Measurements from ENCODE around the gene RNLS. TPM values are rescaled to one million over a fixed set of nuclear protein-coding genes. Genes with fewer than 3 reads are reported as not detected.
A peak's percentile ranks its signal among the peaks of the same experiment; 100 is the strongest.

Gene RNLS
- total RNA-seq, 1 experiment from 2014 or later, result 0.45 TPM

DNA sequence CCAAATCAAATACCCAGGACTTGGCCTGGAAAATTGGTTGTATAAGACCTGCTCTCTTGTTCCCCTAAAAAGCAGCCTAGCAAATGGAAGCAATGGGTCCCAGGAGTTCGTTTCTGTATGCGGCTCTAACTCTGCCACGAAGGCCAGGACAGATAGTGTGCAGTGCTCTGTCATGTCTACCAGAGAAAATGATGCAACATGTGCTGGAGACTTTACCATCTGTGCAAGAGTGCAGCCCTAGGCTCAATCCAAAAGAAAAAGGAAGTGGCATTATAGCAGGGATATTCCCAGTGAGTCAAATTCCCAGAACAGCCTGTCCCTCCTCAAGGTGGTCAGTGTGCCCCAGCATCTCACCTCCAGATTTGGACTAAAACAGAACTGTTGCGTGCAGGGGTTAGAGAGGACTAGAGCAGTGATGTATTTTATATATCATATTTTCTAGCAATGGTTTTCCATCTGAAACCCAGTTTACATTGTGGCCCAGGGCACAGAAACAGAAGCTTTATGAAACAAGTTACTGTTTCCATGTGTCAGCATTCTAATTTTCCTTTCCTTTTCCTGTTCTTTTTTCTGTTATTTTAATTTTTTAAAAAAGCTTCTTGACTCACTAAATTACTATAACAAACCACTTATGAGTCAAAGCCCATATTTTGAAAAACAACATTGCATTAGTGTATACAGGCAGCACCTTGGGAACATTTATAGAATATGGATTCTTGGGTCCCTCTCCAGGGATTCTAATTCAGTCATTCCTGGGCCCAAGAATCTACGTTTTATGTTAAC lies 311.2 kb downstream of the RNLS start:
- DNase-seq (ENCODE audit: extremely low read depth, low read depth), result no peak

DNA sequence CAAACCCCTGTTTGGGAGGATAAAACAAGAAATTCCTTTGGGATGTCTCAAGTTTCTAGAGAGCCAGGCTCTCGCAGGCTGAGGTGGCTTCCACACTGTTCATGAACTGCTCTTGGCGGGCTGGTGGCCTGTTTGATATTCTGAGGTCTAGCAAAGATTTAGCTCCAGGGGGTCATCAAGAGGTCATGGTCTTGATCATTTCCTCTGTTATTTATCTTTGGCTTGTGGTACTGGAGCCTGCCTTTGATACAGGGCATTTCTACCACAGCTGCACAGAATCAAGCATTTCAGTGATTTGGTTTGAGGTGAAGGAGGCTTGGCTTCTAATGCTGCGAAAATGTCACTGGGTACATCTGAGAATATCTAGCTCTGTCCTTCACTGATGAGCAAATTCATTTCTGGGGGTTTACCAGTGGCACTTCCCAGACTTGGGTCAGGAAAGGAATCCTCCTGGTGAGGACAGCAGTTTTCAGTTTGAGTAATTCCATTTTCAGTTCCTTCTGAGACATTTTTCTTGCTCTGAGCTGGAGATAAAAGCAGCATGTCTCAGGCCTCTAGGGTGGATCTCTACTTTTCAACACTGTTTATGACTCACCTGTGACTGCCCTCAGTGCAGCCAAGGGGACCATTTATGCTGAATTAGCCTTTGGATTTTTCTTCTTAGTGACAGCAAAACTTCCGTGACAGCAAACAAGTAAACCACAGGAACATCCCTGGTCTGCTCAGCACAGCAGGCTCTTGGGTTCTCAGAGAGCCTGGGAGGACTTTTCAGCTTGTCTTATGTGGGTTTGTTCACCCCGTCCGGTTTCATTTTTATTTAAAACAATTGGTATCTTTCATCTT lies 312.0 kb downstream of the RNLS start:
- no peak for DNase-seq (ENCODE audit: extremely low read depth, low read depth)

DNA sequence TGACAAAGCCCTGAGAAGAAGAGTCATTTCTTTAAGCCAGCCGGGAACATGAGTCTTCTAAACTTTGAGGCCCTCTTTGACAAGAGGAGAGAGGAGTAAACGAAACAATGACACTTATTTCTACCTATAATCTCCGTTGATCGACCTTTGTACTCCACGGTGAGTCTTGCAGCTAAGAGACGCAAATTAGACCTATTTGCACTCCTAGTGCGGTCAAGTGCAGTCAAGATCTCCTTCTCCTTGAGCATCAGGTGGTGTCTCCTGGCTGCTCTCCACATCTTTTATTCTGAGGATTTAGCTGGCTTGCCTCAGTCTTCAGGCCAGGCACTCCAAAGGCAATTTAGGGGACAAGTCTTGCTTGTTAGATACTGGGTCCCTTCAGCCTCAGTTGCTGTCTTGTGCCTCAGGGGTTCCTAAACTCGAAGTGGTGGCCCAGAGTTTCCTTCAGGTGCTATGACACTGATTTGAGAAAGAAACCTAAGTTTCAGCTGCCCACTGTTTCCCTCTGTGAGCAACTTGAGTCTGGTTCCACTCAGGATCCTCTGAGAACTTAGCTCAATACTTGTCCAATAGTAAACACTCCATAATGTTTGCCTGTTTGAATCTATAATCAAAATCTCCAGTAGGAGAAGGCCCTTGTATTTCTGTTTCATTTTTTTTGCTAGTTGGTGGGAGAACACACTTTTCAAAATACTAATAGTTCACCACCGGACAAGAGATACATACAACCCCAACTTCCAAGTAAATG lies 312.9 kb downstream of the RNLS start:
- DNase-seq (ENCODE audit: extremely low read depth, low read depth), result no peak

DNA sequence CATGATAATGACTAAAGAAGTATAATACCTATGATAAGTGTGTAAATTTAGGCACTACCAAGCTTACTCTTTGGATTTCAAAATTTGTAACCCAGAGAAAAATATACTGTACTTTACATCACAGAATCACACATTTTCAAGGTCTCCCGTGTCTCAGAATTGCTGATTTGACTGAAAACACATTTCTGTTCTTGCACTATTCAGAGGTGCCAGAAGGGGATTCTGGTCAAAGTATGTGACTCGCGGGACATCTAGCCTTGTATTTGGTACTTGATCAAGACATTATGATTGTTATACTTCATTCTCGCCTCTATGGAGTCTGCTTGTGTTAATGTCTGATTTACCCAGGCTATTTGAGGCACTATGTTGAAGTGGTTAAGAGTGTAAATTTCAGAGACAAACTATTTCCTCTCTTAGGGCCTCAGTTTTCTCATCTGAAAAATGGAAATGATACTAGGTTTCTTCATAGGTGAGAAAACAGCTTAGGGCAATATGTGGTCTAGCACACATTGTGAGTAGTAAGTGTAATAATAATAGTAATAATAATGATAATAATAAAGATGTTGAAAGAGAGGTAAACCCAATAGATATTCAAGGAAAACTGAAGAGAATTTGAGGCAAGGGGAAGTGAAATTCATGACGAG lies 320.4 kb downstream of the RNLS start:
- DNase-seq (ENCODE audit: extremely low read depth, low read depth), result no peak

DNA sequence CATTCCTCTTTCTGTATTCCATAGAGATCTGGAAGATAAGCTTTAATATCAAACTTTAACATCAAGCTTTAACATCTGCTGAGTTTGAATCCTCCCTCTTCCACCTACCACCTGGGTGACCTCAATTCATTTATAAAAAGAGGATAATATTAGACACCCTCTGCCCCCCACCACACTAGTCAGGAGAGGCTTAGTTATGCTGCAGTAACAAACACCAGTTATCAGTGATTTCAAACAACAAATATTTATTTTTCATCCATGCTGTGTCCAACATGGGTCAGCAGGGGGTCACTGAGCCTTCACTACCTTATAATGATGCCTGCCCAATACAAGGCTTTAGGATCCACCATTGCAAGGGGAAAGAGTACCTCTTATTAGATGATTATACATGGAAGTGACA lies 322.0 kb downstream of the RNLS start:
- DNase-seq (ENCODE audit: extremely low read depth, low read depth), result no peak

DNA sequence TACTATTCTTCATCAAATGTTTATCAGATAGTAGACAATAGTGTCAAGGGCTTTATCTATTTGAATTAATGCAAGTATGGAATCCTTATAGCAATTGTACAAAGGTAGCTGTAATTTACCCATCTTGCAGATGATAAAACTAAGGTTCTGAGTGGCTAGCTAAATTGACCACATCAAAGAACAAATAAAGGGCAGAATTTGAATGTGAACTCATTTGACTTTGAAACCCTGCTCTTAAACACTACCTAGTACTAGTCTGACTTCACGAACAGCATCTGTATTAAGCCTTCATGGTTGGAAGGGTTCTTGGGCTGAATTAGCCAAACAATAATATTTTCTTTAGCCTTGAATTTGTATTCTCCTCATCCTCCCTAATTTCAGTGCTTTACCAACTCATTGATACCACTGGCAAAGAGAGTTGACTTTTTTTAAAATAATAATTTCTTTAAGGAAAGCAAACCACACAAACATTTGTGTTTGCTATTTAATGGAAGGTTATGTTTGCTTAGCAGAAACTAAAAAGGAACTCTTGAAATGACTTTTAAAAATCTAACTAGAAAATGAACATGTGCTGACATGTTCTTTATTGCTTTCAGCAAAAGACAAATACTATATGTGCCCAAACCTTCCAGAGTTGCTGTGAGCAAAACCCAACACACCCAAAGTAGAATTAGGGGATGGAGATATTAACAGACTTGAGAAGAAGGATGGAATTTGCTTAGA lies 322.6 kb downstream of the RNLS start:
- no peak for DNase-seq (ENCODE audit: extremely low read depth, low read depth)

DNA sequence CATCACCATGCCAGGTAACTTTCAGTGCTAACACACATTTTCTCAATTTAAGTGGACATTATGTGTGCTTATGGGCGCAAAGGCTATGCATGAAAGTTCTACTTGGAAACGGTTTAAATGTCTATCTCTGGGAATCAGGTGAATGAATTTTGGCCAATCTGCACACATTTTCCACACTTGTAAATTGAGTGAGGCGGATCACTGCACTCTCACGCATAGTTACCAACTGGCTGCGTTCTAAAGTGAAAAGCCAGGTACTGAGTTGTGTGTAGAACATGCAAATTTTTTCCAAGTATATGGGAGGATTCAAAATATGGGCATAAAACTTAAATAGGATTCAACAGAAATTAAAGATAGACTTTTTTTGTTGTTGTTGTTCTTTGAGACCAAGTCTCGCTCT lies 323.7 kb downstream of the RNLS start:
- no peak for DNase-seq (ENCODE audit: extremely low read depth, low read depth)

DNA sequence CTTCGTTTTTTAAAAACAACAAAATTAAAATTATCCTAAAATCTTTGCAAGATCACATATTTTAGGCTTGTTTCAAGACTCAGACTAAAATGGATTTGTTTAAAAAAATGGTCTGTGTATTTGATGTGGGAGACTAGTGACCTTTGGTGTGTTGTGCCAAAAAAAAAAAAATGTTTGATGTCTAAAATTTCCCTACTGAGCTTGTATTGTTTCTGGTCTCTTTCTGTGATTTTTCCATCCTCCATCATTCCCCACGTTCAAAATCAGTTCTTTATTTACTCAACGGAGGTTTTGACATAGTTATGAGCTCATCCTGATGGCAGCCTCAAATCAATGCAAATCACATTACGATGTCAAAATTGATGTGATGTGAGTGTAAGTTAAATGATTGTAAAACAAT lies 326.2 kb downstream of the RNLS start:
- DNase-seq (ENCODE audit: extremely low read depth, low read depth), result no peak

DNA sequence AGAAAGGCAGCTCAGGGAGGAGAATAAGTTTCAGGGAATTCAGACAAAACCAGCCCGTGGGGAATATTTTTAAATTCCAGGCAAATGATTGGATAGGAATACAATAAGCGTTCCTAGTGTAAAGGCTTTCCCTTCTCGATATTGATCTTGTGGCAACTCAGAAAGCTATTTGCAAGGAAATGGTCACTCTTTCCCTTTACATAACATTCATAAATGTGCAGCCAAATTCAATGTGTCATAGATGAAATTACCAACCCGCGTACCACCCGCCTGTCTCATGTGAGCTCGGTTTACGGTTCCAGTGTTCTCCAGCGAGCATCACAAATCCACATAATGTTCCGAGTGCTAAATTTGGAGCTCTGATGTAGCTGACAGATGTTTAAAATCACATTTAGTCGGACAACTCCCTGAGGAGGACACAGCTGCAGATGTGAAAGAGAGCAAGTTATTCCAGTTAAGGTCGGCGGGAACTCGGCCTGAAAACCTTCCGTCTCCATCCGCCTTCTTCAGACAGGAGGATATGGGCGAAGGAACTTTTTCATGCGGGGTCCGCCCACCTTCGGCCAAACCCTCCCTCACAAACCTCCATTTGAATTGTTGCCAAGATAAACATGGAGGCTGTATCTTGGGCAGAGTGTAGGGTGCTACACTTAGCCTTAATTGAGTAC lies 327.0 kb downstream of the RNLS start:
- DNase-seq (ENCODE audit: extremely low read depth, low read depth), result no peak

DNA sequence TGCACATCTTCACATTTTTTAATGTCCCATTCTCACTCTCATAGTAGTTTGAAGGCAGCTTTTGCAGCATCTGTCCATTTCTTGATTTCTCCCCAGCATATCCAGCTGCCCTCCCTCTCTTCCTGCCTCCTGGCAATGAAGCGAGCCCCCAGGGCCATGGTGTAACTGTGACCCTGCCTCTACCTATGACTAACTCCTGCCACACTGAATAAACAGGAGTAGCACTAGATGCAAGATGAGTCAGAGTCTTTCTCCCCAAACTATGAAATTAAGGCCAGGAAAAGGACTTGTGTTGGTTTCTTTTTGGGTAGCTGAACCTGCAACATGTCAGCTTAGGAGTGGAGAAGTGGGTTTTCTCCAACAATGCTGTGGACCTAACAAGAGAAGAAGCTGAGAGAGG lies 329.0 kb downstream of the RNLS start:
- DNase-seq (ENCODE audit: extremely low read depth, low read depth), result peak; percentile 38

DNA sequence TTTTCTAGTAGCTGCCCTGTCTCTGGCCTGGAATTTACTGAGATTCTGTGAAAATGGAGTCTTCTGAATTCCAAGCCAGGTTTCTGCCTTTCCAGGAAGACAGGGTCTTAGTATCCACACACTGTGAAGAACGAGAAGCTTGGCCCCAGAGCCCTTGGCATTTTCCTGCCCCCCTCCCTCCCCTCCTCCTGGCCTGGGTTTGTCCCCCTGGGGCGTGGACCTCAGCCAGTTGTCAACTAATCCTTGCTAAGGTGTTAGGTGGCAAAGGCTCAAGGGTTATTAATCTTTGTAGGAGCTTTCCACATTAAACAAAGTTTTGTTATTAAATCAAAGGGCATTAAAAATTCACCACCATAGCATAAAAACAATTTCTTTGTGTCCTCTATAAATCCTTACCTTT lies 329.5 kb downstream of the RNLS start:
- no peak for DNase-seq (ENCODE audit: extremely low read depth, low read depth)

DNA sequence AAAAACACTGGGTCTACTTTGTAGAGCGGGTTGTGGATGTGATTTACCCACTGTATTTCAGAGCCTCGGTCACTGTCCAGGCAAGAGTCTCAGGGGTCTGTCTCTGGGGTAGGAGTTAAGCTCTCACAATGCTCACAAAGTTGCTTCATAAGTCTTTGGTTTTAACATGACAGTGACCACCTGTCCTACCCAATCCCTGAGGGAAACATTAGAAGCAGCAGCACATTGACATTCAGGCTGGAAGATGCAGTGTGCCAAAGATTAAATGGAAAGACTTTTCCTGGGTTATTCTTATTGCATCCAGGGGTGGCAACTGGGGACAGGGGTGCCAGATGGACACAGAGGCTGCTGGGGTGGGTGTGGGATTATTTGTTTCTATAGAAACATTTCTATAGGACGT lies 330.0 kb downstream of the RNLS start:
- no peak for DNase-seq (ENCODE audit: extremely low read depth, low read depth)

DNA sequence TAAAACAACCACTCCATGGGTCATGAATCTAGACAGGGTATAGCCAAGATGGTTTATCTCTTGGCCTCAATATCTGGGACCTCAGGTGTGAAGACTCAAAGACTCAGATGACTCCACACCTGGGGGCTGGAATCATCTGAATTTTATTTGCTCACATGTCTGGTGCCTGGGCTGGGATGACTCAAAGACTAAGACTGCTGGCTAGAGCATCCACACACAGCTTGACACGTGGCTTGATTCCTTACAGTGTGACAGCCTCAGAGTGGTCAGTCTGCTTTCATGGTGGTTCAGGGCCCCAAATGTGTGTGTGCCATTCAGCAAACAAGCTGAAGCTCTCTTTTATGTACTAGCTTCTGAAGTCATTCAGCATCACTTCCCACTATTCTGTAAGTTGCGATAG lies 333.7 kb downstream of the RNLS start:
- DNase-seq (ENCODE audit: extremely low read depth, low read depth), result no peak

DNA sequence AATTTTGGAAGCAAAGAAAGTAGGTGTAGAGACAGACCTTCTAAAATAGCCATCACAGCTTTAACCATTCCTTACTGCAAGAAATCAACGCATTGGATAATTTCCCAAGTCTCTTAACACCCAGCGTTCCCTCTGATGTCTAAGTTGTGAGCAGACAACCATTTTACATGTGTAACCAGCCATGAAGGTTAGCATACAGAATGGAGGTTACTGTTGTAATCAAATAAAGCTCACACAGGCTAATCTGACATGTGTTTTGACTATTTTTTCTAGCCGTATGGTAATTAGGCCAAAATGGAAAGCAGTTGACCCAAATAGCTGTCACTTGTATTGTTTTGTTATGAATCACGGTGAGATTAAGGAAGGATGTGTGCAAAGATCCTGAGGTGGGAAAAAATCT lies 336.4 kb downstream of the RNLS start:
- DNase-seq (ENCODE audit: extremely low read depth, low read depth), result no peak

DNA sequence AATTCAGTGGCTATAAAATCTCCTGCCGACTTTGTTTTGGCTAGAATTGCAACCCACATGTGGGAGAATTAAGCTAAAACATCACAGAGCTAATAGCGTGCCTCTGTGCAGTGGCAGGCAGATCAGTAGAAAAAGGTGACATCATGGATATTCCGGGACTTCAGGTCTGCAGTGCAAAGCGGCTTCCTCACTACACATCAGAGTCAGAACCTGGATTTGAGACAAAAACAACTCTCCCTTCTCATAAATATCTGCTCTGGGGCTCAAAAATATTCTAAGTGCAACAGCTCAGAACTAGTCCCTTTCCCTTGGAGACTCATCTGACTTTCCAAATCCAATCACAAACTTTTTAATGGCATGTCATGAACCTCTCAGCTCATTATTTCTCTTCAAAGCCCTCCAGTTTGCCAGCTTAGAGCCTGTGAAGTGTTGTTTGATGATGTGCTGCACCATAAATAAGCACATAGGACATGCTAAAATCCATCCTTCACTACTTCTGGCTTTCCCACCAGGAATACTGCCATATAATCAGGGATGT lies 337.1 kb downstream of the RNLS start:
- DNase-seq (ENCODE audit: extremely low read depth, low read depth), result no peak

DNA sequence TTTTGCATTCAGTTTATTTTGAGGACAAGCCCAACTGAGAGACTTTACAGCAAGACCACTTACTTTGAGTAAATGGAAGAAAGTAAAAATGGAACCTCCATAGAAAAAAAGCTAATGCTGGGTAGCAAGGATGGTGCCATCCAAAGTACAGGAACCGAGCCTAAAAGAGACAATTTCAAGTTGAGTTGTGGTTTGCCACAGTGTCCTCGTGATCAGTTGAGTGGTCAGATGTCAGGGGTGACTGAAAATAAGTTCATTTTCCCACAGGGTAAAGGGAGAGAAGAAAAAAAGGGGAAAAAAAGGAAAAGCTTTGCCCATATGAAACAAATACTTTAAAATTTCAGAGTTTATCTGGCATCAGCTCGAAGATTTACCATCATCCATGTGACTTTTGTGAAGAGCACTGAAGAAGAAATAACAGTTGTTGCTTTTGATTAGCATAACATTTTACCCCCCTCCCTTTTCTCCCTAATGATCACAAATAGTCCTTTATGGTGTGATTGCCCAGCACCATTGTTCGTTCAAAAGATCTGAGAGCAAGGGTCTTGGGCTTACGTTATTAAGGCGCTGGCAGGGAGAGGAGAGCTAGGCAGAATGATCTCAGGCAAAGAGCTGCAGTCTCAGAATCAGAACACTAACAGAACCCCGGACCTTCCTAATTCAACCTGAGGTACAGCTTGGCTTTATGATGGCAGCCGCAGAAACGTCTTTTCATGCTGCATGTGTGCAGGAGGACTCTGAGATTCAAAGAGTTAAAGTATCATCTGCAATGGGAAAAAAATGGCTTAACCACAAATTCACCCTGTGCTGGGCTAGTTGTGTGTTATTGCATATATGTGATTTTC lies 338.1 kb downstream of the RNLS start:
- DNase-seq (ENCODE audit: extremely low read depth, low read depth), result no peak

DNA sequence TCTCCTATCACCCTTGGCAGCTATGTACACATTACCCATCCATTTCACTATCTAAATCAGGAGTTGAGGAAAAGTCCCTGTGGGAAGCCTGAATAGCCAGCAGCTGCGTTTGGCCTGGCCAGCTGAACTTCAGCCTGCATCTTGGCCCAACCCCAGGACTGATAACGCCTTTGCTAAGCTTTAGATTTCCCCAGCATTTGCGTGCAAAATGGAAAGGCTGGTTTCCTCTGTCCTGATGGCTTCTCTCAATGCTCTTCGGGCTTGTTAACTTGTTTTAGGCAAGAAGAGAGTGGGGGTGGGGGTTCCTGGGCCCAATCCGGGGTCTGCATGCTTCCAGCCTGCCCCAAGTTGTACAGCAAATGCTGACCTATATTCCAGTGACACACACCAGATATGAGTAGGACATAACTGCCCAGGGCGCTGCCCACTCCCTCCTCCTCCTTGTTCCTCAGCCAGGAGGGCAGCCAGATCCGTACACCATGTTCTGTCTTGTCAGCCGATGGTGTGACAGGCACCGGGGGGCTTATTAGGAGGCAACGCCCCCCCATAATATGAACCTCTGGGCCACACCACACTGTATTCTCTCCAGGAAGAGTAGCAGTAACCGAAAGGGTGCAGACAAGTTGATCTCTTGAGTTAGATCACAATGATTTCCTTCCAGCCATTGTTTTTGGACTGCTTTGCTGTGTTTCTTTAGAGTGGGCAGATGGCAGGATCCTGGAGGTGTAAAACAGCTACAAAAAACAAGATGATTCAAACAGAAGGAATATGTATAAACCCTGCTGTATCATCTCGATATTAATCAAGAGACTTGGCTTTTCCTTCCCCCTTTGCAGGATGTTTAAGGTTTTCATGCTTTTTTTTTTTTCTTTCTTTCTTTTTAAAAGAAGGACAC lies 339.0 kb downstream of the RNLS start:
- no peak for DNase-seq (ENCODE audit: extremely low read depth, low read depth)

All from NCI-H460 (cell line).